GM19035 (cell line): Measurements from ENCODE around the gene ANKRD11.
"Not testable (repeated sequence)": the region's sequence is repeated elsewhere in the genome, so short reads cannot be mapped to it uniquely, and the experiment has no call there.

ENCODE experiments used
- ATAC-seq: cut with Tn5 transposase; IDR thresholded peaks from one replicate; pipeline ENCODE4 v1.9.1; 2021; ENCODE audit not compliant: unreplicated experiment

The ANKRD11 gene

DNA sequence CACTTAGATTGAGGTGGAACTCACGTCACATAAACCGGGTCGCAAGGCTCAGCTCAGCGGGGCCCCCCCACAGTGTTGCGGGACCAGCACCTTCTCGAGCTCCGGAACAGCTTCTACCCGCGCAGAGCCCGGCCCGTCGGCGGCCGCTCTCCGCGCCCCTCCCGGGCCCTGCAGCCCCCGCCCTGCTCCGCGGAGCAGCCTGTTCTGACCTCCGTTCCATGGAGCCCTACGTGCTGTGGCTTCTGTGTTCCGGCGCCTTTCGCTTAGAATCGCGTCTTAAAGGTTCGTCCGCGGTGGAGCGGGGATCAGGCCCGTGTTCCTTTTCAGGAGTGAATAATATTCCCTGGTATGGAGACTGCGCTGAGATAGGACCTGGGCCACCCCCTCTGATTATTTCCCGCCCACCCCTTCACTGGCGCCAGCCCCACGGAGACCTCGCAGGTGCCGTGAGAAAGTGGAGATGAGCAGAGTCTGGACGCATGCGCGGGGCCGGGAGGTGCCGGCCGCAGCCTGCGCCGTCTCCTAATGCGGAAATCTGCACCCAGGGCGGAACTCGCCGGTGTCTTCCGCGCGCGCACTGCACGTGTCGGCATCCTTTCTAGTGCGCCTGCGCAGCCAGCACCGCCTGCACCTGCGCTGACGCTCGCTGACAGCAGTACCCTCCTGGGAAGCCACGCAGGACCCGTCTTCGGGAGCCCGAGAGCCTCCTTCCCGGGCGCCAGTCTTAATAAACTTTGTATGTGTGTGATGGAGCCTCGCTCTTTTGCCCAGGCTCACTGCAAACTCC, 242.0 kb downstream of the ANKRD11 start:
- no peak for ATAC-seq

DNA sequence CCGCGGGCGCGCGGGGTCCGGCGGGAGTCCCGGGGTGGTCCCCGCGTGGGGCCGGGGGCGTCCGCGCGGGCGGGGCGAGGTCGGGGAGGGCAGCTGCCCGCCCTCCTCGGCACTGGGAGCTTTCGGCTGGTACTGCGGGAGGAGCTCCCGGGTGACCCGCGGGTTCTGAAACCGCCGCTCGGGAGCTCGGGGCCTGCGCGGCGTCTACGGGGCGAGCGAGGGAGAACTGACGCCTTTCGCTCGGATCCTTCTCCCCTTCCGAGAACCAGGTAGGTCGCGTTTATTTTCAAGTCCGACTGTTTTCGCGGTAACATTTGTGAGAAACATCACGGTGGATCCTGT, 242.7 kb downstream of the ANKRD11 start:
- ATAC-seq = not testable (repeated sequence)

DNA sequence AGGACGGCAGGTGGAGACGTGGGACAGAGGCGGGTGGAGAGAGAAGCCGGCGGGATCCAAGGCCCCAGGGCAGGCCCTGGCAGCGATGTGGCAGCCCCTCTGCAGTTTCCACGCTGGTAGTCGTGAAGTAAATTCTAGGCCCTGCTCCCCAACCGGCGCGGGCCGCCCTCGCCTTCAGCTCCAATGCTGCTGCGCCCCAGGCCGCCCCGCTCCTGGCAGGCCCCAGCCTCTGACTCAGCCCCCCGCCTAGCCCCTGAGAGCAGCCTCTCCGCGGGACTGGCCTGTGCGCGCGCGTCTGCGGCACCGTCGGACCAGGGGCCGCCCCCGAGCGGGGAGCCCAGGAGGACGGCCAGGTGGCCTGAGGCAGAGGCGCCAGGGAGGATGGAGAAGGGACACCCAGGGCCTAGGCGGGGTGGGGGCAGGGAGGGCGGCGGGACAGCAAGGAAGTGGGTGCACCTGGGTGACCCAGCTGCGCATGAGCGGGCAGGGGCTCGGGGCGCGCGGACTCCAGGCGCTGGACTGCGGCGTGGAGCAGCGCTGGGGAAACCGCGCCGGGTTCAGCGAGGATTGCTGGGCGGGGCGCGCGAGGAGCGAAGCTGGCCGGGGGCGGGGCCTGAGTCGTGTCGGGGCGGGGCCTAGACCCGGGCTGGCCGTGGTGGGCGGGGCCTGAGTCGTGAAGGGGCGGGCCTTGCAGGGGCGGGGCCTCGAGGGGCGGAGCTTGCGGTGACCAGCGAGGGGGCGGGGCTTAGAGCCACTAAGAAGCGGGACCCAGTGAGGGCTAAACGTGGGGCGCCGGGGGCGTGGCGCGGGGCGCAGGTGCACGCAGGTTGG, 243.2 kb downstream of the ANKRD11 start:
- ATAC-seq = peak; percentile 76

DNA sequence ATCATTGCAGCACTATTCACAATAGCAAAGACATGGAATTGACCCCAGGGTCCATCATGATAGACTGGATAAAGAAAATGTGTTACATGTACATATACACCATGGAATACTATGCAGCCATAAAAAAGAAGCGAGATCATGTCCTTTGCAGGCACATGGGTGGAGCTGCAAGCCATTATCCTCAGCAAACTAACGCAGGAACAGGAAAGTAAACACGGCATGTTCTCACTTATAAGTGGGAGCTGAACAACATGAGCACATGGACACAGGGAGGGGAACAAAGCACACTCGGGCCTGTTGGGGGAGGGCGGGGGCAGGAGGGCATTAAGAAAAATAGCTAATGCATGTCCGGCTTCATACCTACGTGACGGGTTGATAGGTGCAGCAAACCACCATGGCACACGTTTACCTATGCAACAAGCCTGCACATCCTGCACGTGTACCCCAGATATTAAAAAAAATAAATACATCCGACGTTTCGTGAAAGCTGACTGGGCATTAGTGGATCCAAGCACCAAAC, 243.9 kb downstream of the ANKRD11 start:
- ATAC-seq = no peak

DNA sequence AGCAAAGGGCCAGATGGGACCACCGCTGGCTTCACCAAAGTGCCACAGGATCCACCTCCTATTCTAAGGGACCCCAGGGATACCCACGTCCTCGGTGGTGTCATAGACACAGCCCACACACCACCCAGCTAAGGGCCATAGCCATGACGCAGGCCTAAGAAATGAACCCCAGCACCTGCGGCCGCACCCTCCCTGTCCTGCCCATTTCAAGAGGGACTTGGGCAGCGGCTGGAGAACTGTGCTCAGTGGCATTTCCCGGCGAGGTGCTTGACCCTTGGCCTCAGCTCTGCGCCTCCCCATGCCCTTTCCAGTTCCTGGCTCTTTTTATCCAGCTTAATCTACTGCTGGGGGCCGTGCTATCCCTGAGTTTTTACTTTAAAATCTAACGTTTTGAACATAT, 245.6 kb downstream of the ANKRD11 start:
- ATAC-seq = no peak

DNA sequence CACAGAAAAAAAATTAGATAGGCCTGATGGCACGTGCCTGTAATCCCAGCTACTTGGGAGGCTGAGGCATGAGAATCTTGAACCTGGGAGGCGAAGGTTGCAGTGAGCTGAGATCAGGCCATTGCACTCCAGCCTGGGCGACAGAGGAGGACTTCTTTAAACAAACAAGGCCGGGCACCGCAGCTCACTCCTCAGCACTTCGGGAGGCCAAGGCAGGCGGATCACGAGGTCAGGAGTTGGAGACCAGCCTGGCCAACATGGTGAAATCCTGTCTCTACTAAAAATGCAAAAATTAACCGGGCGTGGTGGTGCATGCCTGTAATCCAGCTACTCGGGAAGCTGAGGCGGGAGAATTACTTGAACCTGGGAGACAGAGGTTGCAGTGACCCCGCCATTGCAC, 246.1 kb downstream of the ANKRD11 start:
- ATAC-seq = not testable (repeated sequence)

DNA sequence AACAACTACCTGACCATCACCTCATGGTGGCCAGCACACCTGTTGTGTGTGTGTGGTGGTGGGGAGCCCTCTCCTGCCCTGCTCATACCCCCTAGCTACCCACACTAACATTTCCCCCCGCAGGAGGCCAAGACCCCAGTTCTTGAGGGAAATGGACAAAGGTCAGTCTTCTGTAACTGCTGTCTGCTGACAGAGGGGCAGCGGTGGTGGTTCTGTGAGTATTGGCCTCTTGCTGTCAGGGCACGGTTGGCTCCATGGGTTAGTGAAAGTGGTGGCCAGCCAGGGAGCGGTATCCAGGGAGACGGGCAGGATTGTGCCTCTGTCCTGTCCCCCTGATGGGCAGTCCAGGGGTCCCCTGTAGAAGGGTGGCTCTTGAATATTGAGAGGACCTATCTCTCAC, 246.7 kb downstream of the ANKRD11 start:
- ATAC-seq = no peak

DNA sequence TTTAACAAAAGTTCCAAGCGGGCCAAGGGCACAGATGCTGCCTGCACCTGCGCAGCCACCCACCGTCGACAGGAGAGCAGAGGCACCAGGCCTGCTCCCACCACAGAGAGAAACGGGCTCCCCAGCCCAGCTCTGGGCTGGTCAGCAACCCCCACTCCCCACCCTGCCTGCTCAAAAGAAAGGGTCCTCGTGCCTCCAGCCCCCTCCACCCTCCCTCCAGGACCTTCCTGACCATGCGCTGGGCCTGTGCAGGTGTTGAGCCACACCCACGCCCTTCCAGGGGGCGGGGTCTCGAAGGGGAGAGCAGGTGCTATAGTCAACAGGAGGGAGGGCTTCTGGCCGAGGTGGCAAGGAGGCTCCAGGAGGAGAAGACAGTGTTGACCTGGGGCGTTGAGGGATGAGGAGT, 247.6 kb downstream of the ANKRD11 start:
- no peak for ATAC-seq

DNA sequence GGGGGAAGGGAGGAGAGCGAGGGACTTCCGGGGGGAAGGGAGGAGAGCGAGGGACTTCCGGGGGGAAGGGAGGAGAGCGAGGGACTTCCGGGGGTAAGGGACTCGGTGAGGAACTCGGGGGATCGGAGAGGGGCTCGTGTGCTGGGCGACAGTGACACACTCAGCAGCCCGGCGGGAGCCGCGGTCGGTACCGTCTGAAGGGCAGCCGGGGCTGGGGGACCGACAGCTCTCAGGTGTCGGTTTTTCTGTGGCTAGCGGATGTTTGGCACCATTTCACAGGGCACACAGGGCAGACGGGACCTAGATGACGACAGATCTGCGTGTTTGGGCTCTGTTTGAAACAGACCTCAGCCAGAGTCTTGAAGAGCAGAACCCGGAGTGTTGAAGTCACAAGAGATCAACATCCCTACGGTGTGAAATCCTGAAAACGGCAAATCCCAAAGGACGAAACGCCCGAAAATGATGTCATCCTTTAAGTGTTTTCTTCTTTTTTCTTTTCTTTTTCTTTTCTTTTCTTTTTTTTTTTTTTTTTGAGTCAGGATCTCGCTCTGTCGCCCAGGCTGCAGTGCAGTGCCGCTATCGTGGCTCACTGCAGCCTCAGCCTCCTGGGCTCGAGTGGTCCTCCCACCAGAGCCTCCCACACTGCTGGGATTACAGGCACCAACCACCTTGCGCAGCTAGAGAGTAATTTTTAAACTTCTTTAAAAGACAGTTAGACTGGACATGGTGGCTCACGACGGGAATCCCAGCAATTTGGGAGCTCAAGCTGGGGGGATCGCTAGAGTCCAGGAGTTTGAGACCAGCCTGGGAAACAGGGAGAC, 249.0 kb downstream of the ANKRD11 start:
- peak; percentile 62 for ATAC-seq

DNA sequence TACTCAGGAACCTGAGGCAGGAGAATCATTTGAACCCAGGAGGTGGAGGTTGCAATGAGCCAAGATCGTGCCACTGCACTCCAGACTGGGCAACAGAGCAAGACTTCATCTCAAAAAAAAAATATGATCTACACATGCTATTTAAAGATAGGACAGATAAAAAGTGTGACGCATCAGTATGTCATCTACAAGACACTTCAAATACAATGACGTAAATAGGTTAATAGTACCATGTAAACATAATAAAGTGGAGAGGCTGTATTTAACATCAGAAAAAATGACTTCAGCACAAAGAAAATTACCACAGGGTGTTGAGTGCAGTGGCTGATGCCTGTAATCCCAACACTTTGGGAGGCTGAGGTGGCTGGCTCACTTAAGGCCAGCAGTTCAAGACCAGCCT, 252.6 kb downstream of the ANKRD11 start:
- ATAC-seq = no peak

DNA sequence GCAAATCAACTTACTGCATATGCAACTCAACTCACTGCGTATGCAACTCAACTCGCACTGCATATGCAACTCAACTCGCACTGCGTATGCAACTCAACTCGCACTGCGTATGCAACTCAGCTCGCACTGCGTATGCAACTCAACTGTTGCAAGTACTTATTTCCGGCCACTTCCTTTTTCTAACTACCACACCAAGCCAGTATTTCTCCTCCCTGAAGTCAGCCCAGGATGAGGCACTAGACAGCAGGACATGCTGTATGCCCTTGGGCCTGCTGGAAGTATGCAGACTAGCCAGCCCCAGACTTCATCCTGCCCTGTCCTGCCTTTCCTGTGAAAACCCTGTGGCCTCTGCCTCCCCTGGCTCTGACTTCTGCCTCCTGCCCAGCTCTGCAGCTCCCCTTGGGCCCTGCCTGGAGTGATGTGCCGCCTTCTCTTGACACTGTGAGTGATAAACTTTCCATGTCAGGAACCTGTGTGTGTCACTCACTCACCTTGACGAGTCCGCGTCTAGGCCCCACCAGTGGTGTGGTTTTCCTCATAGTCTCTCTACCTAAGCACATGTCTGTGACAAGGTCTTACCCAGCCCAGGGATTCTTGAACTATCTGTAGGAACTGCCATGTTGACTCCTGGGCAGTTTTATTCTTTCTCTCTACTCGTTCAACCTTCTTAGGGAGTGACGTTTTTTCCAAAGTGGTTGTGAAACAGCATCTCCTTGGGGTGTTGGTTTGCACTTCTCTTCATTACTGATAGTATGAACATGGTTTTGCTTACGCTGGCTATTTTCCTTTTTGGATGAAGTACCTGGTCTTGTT, 256.5 kb downstream of the ANKRD11 start:
- no peak for ATAC-seq

DNA sequence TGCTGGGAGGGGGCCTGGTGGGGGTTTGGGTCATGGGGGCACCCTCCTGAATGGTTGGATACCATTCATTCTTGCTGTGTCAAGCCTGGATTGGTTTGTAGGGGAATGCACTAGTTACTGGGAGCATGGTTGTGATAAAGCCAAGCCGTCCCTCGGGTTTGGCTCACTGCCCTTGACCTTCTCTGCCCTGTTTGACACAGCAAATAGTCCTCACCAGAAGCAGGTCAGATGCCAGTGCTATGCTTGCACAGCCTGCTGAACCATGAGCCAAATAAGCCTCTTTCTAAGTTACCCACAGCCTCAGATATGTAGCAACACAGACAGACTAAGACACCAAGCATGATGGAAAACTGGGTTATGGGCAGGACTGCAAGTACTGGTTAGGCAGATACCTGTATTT, 258.3 kb downstream of the ANKRD11 start:
- no peak for ATAC-seq

DNA sequence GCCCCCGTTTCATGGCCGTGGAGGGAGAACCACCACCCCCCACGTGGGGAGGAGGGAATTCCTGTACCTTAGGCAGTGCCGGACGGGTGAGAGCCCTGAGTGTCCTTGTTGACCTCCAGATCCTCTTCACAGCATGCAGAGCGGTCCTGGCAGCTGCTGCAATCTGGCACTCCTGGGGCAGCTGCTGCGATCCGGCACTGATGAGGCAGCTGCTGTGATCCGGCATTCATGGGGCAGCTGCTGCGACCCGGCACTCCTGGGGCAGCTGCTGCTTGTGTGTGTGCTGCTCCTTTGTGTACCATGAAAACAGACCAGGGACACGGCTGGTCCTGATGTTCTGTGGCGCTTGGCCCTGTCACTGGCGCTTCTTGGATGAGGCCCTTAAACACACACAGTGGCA, 260.1 kb downstream of the ANKRD11 start:
- ATAC-seq = no peak

DNA sequence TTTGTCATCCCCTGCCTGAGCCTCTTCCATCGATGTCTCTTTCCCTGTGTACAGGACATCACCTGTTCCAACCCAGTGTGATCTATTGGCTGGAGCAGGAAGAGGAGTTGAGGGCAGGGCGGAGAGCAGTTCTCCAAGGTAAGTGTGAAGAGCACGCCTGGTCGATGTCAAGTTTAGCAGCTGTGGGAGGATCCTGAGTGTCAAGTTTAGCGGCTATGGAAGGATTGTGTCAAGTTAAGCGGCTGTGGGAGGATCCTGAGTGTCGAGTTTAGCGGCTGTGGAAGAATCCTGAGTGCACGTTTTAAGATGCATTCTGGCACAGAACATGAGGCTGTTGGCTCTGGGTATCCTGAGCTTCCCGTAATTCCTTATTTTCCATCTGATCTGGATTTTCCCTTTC, 265.7 kb downstream of the ANKRD11 start:
- ATAC-seq = no peak

DNA sequence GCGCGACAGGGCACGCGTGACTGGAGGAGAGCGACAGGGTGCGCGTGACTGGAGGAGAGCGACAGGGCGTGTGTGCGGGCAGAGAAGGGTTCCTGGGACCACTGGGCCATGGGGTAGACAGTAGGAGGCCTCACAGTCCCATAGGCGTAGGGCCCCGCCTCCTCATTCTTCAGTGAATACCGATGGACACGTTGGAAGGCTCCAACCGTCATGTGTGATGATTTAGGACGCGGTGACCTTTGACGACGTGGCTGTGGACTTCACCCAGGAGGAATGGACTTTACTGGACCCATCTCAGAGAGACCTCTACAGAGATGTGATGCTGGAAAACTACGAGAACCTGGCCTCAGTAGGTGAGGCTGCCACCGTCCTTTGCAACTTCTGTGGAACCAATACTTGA, 267.4 kb downstream of the ANKRD11 start:
- ATAC-seq = no peak

DNA sequence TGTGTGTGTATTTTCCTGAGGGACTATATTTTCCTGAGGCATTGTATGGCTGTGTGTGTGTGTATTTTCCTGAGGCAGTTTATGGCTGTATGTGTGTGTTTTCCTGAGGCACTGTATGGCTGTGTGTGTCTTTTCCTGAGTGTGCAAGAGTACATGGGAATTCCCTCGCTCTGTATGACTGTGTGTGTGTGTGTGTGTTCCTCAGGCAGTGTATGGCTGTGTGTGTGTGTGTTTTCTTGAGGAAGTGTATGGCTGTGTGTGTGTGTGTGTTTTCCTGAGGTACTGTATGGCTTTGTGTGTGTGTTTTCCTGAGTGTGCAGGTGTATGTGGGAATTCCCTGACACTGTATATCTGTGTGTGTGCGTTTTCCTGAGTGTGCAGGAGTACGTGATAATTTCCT, 268.8 kb downstream of the ANKRD11 start:
- ATAC-seq = no peak

DNA sequence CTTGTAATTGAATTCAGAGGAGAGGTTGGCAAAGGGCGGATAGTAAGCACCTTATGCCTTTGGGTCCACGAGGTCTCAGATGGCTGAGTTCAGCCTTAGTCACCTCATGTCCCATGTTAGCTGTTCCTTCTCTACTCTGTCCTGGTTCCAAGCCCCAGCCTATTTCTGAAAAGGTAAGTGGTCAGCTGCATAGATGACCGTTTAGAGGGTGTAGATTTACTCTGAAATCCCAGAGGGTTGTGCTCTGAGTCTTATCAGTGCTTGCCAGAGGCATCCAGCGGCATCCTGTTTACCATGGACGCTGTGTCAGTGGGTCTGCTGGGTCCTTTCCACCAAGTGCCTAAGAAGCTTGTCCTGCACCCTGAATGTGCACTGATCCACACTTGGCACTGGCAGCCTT, 271.0 kb downstream of the ANKRD11 start:
- no peak for ATAC-seq
